Measurements from ENCODE around the gene GRIK3. TPM values are rescaled to one million over a fixed set of nuclear protein-coding genes. Genes with fewer than 3 reads are reported as not detected.

Gene GRIK3
- total and polyA plus RNA-seq, 2 of the 8 experiments (the other 6 are each of a cell fraction or from before 2014, with no cell fraction given) = 2.1 to 3.4 TPM

DNA sequence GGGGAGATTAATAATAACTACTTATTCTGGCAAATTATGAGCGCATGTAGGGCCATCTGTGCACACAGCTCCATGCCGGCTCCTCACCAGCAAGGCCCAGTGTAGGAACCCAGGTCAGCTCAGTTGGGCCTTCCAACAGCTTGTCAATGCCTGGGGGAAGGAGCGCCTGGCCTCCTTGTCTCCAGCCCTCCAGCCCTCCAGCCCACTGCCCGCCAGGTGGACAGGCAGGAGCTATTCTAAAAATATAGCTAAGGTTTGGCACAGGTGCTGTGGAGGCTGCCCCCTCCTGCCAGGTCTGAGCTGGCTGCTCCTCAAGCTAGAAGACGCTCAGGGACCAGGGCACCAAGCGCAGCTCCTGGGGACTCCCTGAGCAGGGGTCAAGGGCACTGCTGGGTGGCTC is 85.7 kb downstream of the GRIK3 start:
- Histone ChIP-seq H3K4me1 (replicated peaks in 1 of 4; ENCODE audit: control insufficient read depth in 3 of 4, insufficient read depth in 4 of 4, low read length in 3 of 4) (peaks cover 2 to 8% (median 4%) of the 10 kb centered on the region in 4 experiments; a peak in 5 of 7 replicates), H3K23me2 (ENCODE audit: low read depth, low read length) (no peaks in the 10 kb centered on the region), H2BK15ac (ENCODE audit: low read length) (no peak overlapping the region), H2BK5ac (ENCODE audit: low read depth, low read length) (no peak overlapping the region), H3K23ac (ENCODE audit: insufficient read length) (no peak overlapping the region), H3K14ac (ENCODE audit: insufficient read length) (no peak overlapping the region), H3K79me1 (ENCODE audit: low read depth, low read length) (no peaks in the 10 kb centered on the region), H3K4me3 (ENCODE audit: extremely low read depth in 1 of 4, insufficient read depth in 2 of 4, low read depth in 3 of 4, low read length in 4 of 4) (no peak overlapping the region), H2BK20ac (ENCODE audit: low read length) (no peak overlapping the region), H3K79me2 (ENCODE audit: control insufficient read depth in 1 of 2, insufficient read depth in 2 of 2, low read length in 2 of 2) (no peaks in the 10 kb centered on the region), H4K91ac (replicated peaks; ENCODE audit: insufficient read length, low read length) (no peak overlapping the region), H3K56ac (replicated peaks; ENCODE audit: insufficient read length, low read depth, low read length) (no peak overlapping the region), H4K5ac (ENCODE audit: insufficient read length, low read depth, low read length) (no peak overlapping the region), H3K9ac (replicated peaks in 1 of 4; ENCODE audit: extremely low read depth in 1 of 4, low read depth in 3 of 4, low read length in 3 of 4) (no peak overlapping the region), H2AFZ (ENCODE audit: low read length) (no peak overlapping the region), H3K4ac (replicated peaks; ENCODE audit: insufficient read length, low read depth, low read length) (no peak overlapping the region), H3K27me3 (replicated peaks in 1 of 4; ENCODE audit: control insufficient read depth in 3 of 4, extremely low read depth in 1 of 4, insufficient read depth in 3 of 4, low read length in 3 of 4) (no peaks in the 10 kb centered on the region), H4K8ac (ENCODE audit: extremely low read depth, insufficient read depth, low read length) (peak overlapping the region; percentile 43; the same call in 1 of the 2 replicates), H3K18ac (ENCODE audit: extremely low read depth, low read length) (no peak overlapping the region), H3K4me2 (ENCODE audit: insufficient read depth in 1 of 2, low read depth in 2 of 2, low read length in 2 of 2) (no peak overlapping the region), H4K20me1 (replicated peaks in 1 of 2; ENCODE audit: control insufficient read depth in 1 of 2, insufficient read depth in 2 of 2, low read length in 2 of 2) (no peaks in the 10 kb centered on the region), H2AK5ac (ENCODE audit: low read depth, low read length) (no peak overlapping the region), H2BK120ac (replicated peaks; ENCODE audit: low read depth, low read length) (no peak overlapping the region), H3K36me3 (ENCODE audit: control insufficient read depth in 2 of 4, insufficient read depth in 4 of 4, low read length in 3 of 4) (no peaks in the 10 kb centered on the region), H2BK12ac (ENCODE audit: low read depth, low read length) (no peak overlapping the region), H3K9me3 (ENCODE audit: insufficient read depth in 2 of 2, low read depth in 1 of 2, low read length in 1 of 2) (no peaks in the 10 kb centered on the region), H3K27ac (ENCODE audit: low read depth, low read length) (no peak overlapping the region)
- WGBS, 2 experiments (ENCODE audit: extremely low coverage in 1 of 2, insufficient coverage in 1 of 2, insufficient read length in 1 of 2, insufficient replicate concordance in 2 of 2, low coverage in 1 of 2, low lambda C conversion rate in 2 of 2, missing lambda C conversion rate in 1 of 2) = 94% methylated on average over 6 of the region's 6 CpGs; no CpG with 5 or more reads in 1 of the 2 experiments
- FAIRE-seq = no peak
- DNase-seq (ENCODE audit: low read depth in 1 of 2, low spot score in 2 of 2) = no peak
- POLR2A ChIA-PET (ENCODE audit: partially characterized antibody) = no interaction called here
- CTCF ChIA-PET (ENCODE audit: partially characterized antibody) = interaction anchor here (0.9 to 1.4 kb wide), 5 partner anchors 69 to 453 kb away, joined by 3 read pairs; no protein-coding TSS in a partner anchor
- no peak for TF ChIP-seq BCL11A (IDR thresholded peaks at IDR 0.05; ENCODE audit: low read depth in 2 of 2, low read length in 2 of 2)
- no peak for TF ChIP-seq GTF2F1 (IDR thresholded peaks at IDR 0.05; ENCODE audit: borderline replicate concordance, low read depth, low read length)
- TF ChIP-seq, protein P1, sequence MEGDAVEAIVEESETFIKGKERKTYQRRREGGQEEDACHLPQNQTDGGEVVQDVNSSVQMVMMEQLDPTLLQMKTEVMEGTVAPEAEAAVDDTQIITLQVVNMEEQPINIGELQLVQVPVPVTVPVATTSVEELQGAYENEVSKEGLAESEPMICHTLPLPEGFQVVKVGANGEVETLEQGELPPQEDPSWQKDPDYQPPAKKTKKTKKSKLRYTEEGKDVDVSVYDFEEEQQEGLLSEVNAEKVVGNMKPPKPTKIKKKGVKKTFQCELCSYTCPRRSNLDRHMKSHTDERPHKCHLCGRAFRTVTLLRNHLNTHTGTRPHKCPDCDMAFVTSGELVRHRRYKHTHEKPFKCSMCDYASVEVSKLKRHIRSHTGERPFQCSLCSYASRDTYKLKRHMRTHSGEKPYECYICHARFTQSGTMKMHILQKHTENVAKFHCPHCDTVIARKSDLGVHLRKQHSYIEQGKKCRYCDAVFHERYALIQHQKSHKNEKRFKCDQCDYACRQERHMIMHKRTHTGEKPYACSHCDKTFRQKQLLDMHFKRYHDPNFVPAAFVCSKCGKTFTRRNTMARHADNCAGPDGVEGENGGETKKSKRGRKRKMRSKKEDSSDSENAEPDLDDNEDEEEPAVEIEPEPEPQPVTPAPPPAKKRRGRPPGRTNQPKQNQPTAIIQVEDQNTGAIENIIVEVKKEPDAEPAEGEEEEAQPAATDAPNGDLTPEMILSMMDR (IDR thresholded peaks at IDR 0.05; ENCODE audit: control extremely low read depth in 1 of 3, insufficient read depth in 1 of 3, low read depth in 1 of 3, low read length in 3 of 3) = no peak
- TF ChIP-seq CHD1 (IDR thresholded peaks at IDR 0.05; ENCODE audit: low read depth, low read length) = no peak
- no peak for TF ChIP-seq RAD21 (IDR thresholded peaks at IDR 0.05 in 1 of 2, conservative IDR thresholded peaks at IDR 0.05 in 1 of 2; ENCODE audit: low read depth in 2 of 2, low read length in 2 of 2)
- TF ChIP-seq SP1 (IDR thresholded peaks at IDR 0.05; ENCODE audit: low read depth, low read length) = no peak
- TF ChIP-seq, protein P2, sequence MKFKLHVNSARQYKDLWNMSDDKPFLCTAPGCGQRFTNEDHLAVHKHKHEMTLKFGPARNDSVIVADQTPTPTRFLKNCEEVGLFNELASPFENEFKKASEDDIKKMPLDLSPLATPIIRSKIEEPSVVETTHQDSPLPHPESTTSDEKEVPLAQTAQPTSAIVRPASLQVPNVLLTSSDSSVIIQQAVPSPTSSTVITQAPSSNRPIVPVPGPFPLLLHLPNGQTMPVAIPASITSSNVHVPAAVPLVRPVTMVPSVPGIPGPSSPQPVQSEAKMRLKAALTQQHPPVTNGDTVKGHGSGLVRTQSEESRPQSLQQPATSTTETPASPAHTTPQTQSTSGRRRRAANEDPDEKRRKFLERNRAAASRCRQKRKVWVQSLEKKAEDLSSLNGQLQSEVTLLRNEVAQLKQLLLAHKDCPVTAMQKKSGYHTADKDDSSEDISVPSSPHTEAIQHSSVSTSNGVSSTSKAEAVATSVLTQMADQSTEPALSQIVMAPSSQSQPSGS (IDR thresholded peaks at IDR 0.05; ENCODE audit: low read length) = no peak
- TF ChIP-seq HDAC2 (IDR thresholded peaks at IDR 0.05; ENCODE audit: borderline replicate concordance in 1 of 2, low read depth in 2 of 2, low read length in 2 of 2) = no peak
- no peak for TF ChIP-seq MAX (IDR thresholded peaks at IDR 0.05)
